K562 (cell line): ENCODE data around the gene SRGAP3. TPM values are rescaled to one million over a fixed set of nuclear protein-coding genes. Genes with fewer than 3 reads are reported as not detected.

Experiments
- ATAC-seq: fragments of 200-7000 bp; cut with Tn5 transposase; 3 replicates; pipeline ENCODE4 v1.9.1; 2020; ENCODE audit warnings: moderate library complexity
- BruUV-seq: library from RNA; stranded (reverse); fragments of 400-500 nt; replicated peaks from 2 replicates; lab custom pipeline; 2021; lab: Mats Ljungman, UMichigan
- CTCF ChIA-PET: fragments of 300-600 bp; formaldehyde crosslinking; extraction: SDS; loops from one replicate; lab custom pipeline; 2021; ENCODE audit warnings: low intra/inter-chr PET ratio; lab: Yijun Ruan, JAX
- POLR2A ChIA-PET: fragments of 300-600, 350-650 bp; sonication (Branson Sonifier 250); formaldehyde crosslinking; extraction: SDS; loops from one replicate; lab custom pipeline; 2021; ENCODE audit warnings: antibody characterized with exemption, inconsistent platforms; lab: Yijun Ruan, JAX
- DNase-seq, 4 experiments: peaks; one replicate each; pipeline versions ENCODE4 v3.0.0 to v3.0.0-alpha.2; 2011 to 2018; ENCODE audit warnings: low spot score in 3 of 4, mixed read lengths in 3 of 4; ENCODE audit errors: extremely low read depth in 1 of 4
- FAIRE-seq: peaks from 2 replicates; lab custom pipeline; 2011; peaks lifted over from hg19 to GRCh38; lab: Jason Lieb, UNC
- H2AFZ ChIP-seq: 2 replicates; pipeline ENCODE4 v1.6.0; 2011; ENCODE audit warnings: low read depth, low read length, control low read depth, inconsistent platforms
- H3K27ac ChIP-seq: fragments of 200-600 bp; 3 replicates; pipeline ENCODE4 v1.8.0; 2011; ENCODE audit warnings: low read depth, mild to moderate bottlenecking, control low read depth, inconsistent platforms, low read length, moderate library complexity, mixed read lengths; ENCODE audit errors: extremely low read depth
- H3K27me3 ChIP-seq, 2 experiments: fragments of 300-600 bp in 1 of 2; 2 replicates in 1 of 2; 3 replicates in 1 of 2; pipeline versions ENCODE4 v1.6.0 to v1.8.0; 2011; ENCODE audit warnings: inconsistent platforms in 2 of 2, low read length in 2 of 2, mild to moderate bottlenecking in 1 of 2, mixed read lengths in 1 of 2, moderate library complexity in 1 of 2; ENCODE audit not compliant: control insufficient read depth in 2 of 2, insufficient read depth in 2 of 2
- H3K36me3 ChIP-seq: fragments of 300-600 bp; 3 replicates; pipeline ENCODE4 v1.8.0; 2011; ENCODE audit warnings: mild to moderate bottlenecking, low read length, inconsistent platforms; ENCODE audit not compliant: control insufficient read depth, insufficient read depth
- H3K4me1 ChIP-seq, 2 experiments: fragments of 200-600 bp in 1 of 2; replicated peaks in 1 of 2; 2 replicates in 1 of 2; 3 replicates in 1 of 2; pipeline versions ENCODE4 v1.5.1 to v1.8.0; 2011; ENCODE audit warnings: inconsistent platforms in 2 of 2, low read length in 2 of 2, mild to moderate bottlenecking in 1 of 2, mixed read lengths in 1 of 2, moderate library complexity in 1 of 2; ENCODE audit not compliant: control insufficient read depth in 2 of 2, insufficient read depth in 2 of 2
- H3K4me2 ChIP-seq: 2 replicates; pipeline ENCODE4 v1.6.1; 2011; ENCODE audit warnings: low read length, control low read depth, inconsistent platforms, mixed read lengths; ENCODE audit not compliant: insufficient read depth
- H3K4me3 ChIP-seq: fragments of 200-600 bp; sonication (generic), shearing (Covaris generic); 2 replicates; pipeline ENCODE4 v1.5.1; 2016; ENCODE audit warnings: control low read depth, inconsistent platforms
- H3K79me2 ChIP-seq: fragments of 200-600 bp; 3 replicates; pipeline ENCODE4 v1.8.0; 2011; ENCODE audit warnings: low read length, inconsistent platforms; ENCODE audit not compliant: control insufficient read depth, insufficient read depth
- H3K9ac ChIP-seq, 2 experiments: 2 replicates each; pipeline versions ENCODE4 v1.6.0 to v1.6.1; 2011; ENCODE audit warnings: low read depth in 2 of 2, low read length in 2 of 2, control low read depth in 1 of 2, inconsistent platforms in 1 of 2, mild to moderate bottlenecking in 1 of 2, mixed read lengths in 1 of 2; ENCODE audit not compliant: insufficient read depth in 1 of 2
- H3K9me1 ChIP-seq: one replicate; pipeline ENCODE4 v1.6.0; 2011; ENCODE audit warnings: inconsistent platforms, mild to moderate bottlenecking, low read length, moderate library complexity; ENCODE audit not compliant: control insufficient read depth, insufficient read depth
- H3K9me3 ChIP-seq: replicated peaks from 2 replicates; pipeline ENCODE4 v1.5.1; 2011; ENCODE audit warnings: low read depth, low read length, inconsistent platforms; ENCODE audit not compliant: control insufficient read depth, insufficient read depth
- H4K20me1 ChIP-seq: replicated peaks from 2 replicates; pipeline ENCODE4 v1.6.1; 2011; ENCODE audit warnings: low read length, inconsistent platforms, mixed read lengths; ENCODE audit not compliant: control insufficient read depth, insufficient read depth
- CEBPG ChIP-seq, 3 experiments: fragments of 200-800 bp in 1 of 3; sonication (Bioruptor generic) in 1 of 3; sonication (generic) in 1 of 3; formaldehyde crosslinking in 1 of 3; IDR thresholded peaks in 2 of 3; conservative IDR thresholded peaks in 1 of 3; 2 replicates each; pipeline versions ENCODE4 v1.6.1 to v1.8.0; 2016 to 2022; ENCODE audit warnings: missing compliant biosample characterization in 2 of 3, missing genetic modification characterization in 2 of 3, mild to moderate bottlenecking in 1 of 3, missing genetic modification reagents in 1 of 3
- EP300 ChIP-seq: IDR thresholded peaks from 2 replicates; pipeline ENCODE4 v1.6.1; 2012; ENCODE audit warnings: low read length, improper control_type of control experiment
- EZH2 ChIP-seq: IDR thresholded peaks from 2 replicates; pipeline ENCODE4 v1.6.1; 2012; ENCODE audit warnings: low read depth, mild to moderate bottlenecking, inconsistent platforms, low read length, borderline replicate concordance
- FUS ChIP-seq: fragments of 200-400 bp; formaldehyde crosslinking; optimal IDR thresholded peaks from 2 replicates; pipeline ENCODE3; 2017; ENCODE audit warnings: low read depth, low read length
- HDAC6 ChIP-seq: IDR thresholded peaks from 2 replicates; pipeline ENCODE4 v1.6.1; 2012; ENCODE audit warnings: low read depth, mild to moderate bottlenecking, control low read depth, inconsistent platforms, low read length, moderate library complexity
- ILF3 ChIP-seq: fragments of 450-650 bp; IDR thresholded peaks from 2 replicates; pipeline ENCODE4 v1.6.1; 2018; ENCODE audit warnings: antibody characterized with exemption, mild to moderate bottlenecking, moderate library complexity, borderline replicate concordance
- NFYB ChIP-seq: IDR thresholded peaks from 2 replicates; pipeline ENCODE4 v1.6.1; 2011; ENCODE audit warnings: mild to moderate bottlenecking, moderate library complexity; ENCODE audit not compliant: insufficient read length; ENCODE audit errors: extremely low read depth
- NR3C1 ChIP-seq: sonication (generic); formaldehyde crosslinking; IDR thresholded peaks from 2 replicates; pipeline ENCODE4 v1.8.1; 2022; ENCODE audit warnings: missing genetic modification reagents
- ZKSCAN1 ChIP-seq: fragments of 150-350 bp; IDR thresholded peaks from 2 replicates; pipeline ENCODE4 v1.6.1; 2016; ENCODE audit warnings: low read depth, low read length
- ZNF23 ChIP-seq: fragments of 250-450 bp; sonication (Bioruptor Pico); IDR thresholded peaks from 2 replicates; pipeline ENCODE4 v1.4.0; 2020; ENCODE audit warnings: mild to moderate bottlenecking
- WGBS: fragments of 100-300 bp; shearing (Covaris generic); methylation state at CpG from one replicate; pipeline ENCODE4 v1.1.6; 2016; ENCODE audit warnings: low coverage, mixed read lengths; ENCODE audit not compliant: insufficient coverage; ENCODE audit errors: missing lambda C conversion rate; 5-methylcytosine and 5-hydroxymethylcytosine counted together
- in situ Hi-C: fragments of 300-500 bp; cut with MboI; formaldehyde crosslinking; loops from 4 replicates; pipeline ENCODE4 v1.15.0; 2018; ENCODE audit warnings: inconsistent platforms, mixed read lengths
- intact Hi-C: fragments of 100-400 bp; cut with micrococcal nuclease; formaldehyde crosslinking; loops from 2 replicates; pipeline ENCODE4 v1.14.2; 2022
- polyA plus RNA-seq, 8 experiments: library from polyadenylated mRNA; depleted of rRNA in 4 of 8; stranded (reverse) in 5 of 8; unstranded in 3 of 8; fragments of >200 nt; fragmentation: Nextera tagmentation in 2 of 8; fragmentation: Illumina TruSeq in 1 of 8; extraction: Ambion mirVana in 2 of 8; extraction: Trizol in 1 of 8; gene quantifications; 2 replicates each; pipeline versions ENCODE4 v1.2.1 to v1.2.3, GENCODE V29; 2011 to 2014; ENCODE audit warnings: inconsistent platforms in 1 of 8, missing spikeins in 1 of 8
- total RNA-seq, 7 experiments: library from RNA; depleted of rRNA in 6 of 7; stranded (reverse); fragments of >200 nt in 6 of 7; fragmentation: Illumina TruSeq in 2 of 7; extraction: Trizol in 2 of 7; gene quantifications; 2 replicates each; pipeline versions ENCODE4 v1.2.1 to v1.2.3, GENCODE V29; 2011 to 2021; ENCODE audit warnings: low replicate concordance in 1 of 7
- TF ChIP-seq, protein P1 (sequence below), 2 experiments: fragments of 450-650 bp in 1 of 2; sonication (generic) in 1 of 2; formaldehyde crosslinking; conservative IDR thresholded peaks; 2 replicates each; pipeline versions ENCODE4 v1.4.0 to v1.8.1; 2020 to 2022; ENCODE audit warnings: mild to moderate bottlenecking in 1 of 2, missing genetic modification reagents in 1 of 2

SRGAP3 gene
- total and polyA plus RNA-seq, 9 of the 15 experiments (the other 6 are each of a cell fraction or from before 2014, with no cell fraction given): 0.11 to 0.85 (median 0.35) TPM; not detected in 2

DNA sequence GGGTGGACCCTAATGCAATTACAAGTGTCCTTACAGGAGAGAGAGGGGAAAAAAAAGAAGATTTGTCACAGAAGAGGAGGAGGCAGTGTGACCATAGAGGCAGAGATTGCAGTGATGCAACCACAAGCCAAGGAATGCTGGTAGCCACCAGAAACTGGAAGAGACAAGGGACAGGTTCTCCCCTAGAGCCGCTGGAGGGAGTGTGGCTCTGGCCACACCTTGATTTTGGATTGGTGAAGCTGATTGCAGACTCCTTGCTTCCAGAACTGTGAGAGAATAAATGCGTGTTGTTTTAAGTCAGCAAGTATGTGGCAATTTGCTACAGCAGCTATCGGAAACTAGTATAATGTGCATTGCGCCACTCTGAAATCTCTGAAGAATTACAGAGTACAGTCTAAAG, 110.1 kb downstream of the SRGAP3 start:
- BruUV-seq: no TSS peak
- Histone ChIP-seq H3K9me1 (no peaks in the 10 kb centered on the region), H3K9ac (no peak overlapping the region), H2AFZ (no peak overlapping the region), H4K20me1 (no peaks in the 10 kb centered on the region), H3K4me1 (peaks cover 0 to 4% of the 10 kb centered on the region in 2 experiments; a peak in 1 of 5 replicates), H3K79me2 (no peaks in the 10 kb centered on the region), H3K4me3 (no peak overlapping the region), H3K36me3 (no peaks in the 10 kb centered on the region), H3K27me3 (peaks cover 10 to 37% of the 10 kb centered on the region in 2 experiments; a peak in 4 of 5 replicates), H3K9me3 (peaks cover 2% of the 10 kb centered on the region; the same call in 1 of the 2 replicates), H3K4me2 (no peak overlapping the region), H3K27ac (no peak overlapping the region)
- in situ Hi-C loops: no loop called here
- ATAC-seq (no peak), DNase-seq (no peak), FAIRE-seq (no peak)
- 15% methylated on average over 4 of the region's 4 CpGs for WGBS
- intact Hi-C loops: no loop called here
- ChIA-PET POLR2A (interaction anchor here (0.9 kb wide), 1 partner anchor 8 kb away, joined by 6 read pairs; no protein-coding TSS in a partner anchor), CTCF (no interaction called here)
- TF ChIP-seq ILF3 (no peak), ZKSCAN1 (no peak)

DNA sequence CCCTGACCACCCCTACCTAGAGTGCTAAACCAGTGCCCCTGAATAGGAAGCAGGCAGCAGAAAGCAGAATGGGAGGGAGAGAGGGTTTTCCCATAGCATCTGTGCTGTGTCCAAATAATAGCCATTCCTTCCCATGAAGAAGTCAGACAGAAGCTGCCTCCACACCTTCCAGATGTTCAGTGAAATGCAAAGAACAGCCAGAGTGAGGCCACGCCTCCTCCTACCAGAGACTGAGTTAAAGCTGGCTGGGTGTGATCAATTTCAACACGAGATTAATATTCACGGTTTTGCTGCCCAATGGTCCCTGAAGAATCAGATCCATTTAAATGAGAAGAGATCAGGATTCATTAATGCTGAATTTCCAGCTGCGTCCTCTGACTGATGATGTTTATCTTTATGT, 111.8 kb downstream of the SRGAP3 start:
- in situ Hi-C loops: no loop called here

More for the DNA sequence above, 111.8 kb downstream of the SRGAP3 start:
- no peaks in the 10 kb centered on the region for H4K20me1 ChIP-seq
- no peak for FAIRE-seq
- no peaks in the 10 kb centered on the region for H3K36me3 ChIP-seq
- no peaks in the 10 kb centered on the region for H3K9me1 ChIP-seq
- CTCF ChIA-PET: no interaction called here
- H3K4me2 ChIP-seq: no peak overlapping the region
- H3K27ac ChIP-seq: no peak overlapping the region
- no peaks in the 10 kb centered on the region for H3K79me2 ChIP-seq
- H3K4me1 ChIP-seq: peaks cover 0 to 4% of the 10 kb centered on the region in 2 experiments; a peak in 1 of 5 replicates
- peaks cover 11 to 39% of the 10 kb centered on the region in 2 experiments; a peak in 4 of 5 replicates for H3K27me3 ChIP-seq
- no peak for DNase-seq
- no peak overlapping the region for H3K4me3 ChIP-seq
- no peak overlapping the region for H3K9ac ChIP-seq
- no peak for ATAC-seq
- 0% methylated on average over 4 of the region's 4 CpGs for WGBS
- no peak for TF ChIP-seq HDAC6
- TF ChIP-seq CEBPG (CRISPR knock-in tag; IDR thresholded peaks at IDR 0.05): no peak
- no peak for TF ChIP-seq CEBPG (tag; conservative IDR thresholded peaks at IDR 0.05 in 1 of 2, IDR thresholded peaks at IDR 0.05 in 1 of 2)
- TF ChIP-seq NR3C1 (CRISPR knock-in tag): no peak
- no peak for TF ChIP-seq FUS
- TF ChIP-seq, protein P1, sequence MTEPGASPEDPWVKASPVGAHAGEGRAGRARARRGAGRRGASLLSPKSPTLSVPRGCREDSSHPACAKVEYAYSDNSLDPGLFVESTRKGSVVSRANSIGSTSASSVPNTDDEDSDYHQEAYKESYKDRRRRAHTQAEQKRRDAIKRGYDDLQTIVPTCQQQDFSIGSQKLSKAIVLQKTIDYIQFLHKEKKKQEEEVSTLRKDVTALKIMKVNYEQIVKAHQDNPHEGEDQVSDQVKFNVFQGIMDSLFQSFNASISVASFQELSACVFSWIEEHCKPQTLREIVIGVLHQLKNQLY (CRISPR knock-in tag; conservative IDR thresholded peaks at IDR 0.05): no peak
- no peak for TF ChIP-seq NFYB
- TF ChIP-seq ZNF23 (CRISPR knock-in tag): no peak
- no peak for TF ChIP-seq EZH2
- no peak for TF ChIP-seq EP300
- POLR2A ChIA-PET: no interaction called here
- intact Hi-C loops: no loop called here
- BruUV-seq: no TSS peak
- no peak overlapping the region for H2AFZ ChIP-seq
- H3K9me3 ChIP-seq: peaks cover 2% of the 10 kb centered on the region; the same call in 1 of the 2 replicates
